NCI-H510A (cell line): ENCODE measurements around the gene ZNF616.

Experiments
- DNase-seq: peaks from one replicate; lab custom pipeline; 2025; lab: John Stamatoyannopoulos, UW

ZNF616 gene

GRCh38 chr19:52139252-52140031 lies at the start of gene ZNF616:
TSS of gene ZNF616 (minus strand) at chr19:52139938. CDS start at chr19:52130512, 9,426 bp downstream.
- DNase-seq: peak; percentile 79

GRCh38 chr19:52188822-52189734 lies 49.3 kb upstream of the ZNF616 start:
- no peak for DNase-seq

GRCh38 chr19:52187407-52187806 lies 47.7 kb upstream of the ZNF616 start:
- no peak for DNase-seq

- DNase-seq: no peak
Observed at GRCh38 chr19:52176574-52176973, 36.8 kb upstream of the ZNF616 start.

GRCh38 chr19:52172347-52172746 lies 32.6 kb upstream of the ZNF616 start:
- no peak for DNase-seq

- no peak for DNase-seq
Observed at GRCh38 chr19:52171321-52172169, 31.8 kb upstream of the ZNF616 start, which contains the start of gene ZNF836. TSS of gene ZNF836 (minus strand) at chr19:52171621. CDS start at chr19:52168072, 3,549 bp downstream.

GRCh38 chr19:52170863-52171320 lies 31.2 kb upstream of the ZNF616 start:
- DNase-seq: no peak

GRCh38 chr19:52170304-52170703 lies 30.6 kb upstream of the ZNF616 start:
- no peak for DNase-seq

- DNase-seq: no peak
Observed at GRCh38 chr19:52155596-52156359, 16.0 kb upstream of the ZNF616 start.

GRCh38 chr19:52148256-52148655 lies 8.5 kb upstream of the ZNF616 start:
- DNase-seq: no peak

GRCh38 chr19:52142001-52142595 lies 2.4 kb upstream of the ZNF616 start:
- no peak for DNase-seq

GRCh38 chr19:52141203-52141602 lies 1.5 kb upstream of the ZNF616 start:
- DNase-seq: no peak

GRCh38 chr19:52140032-52140710 lies 433 bp upstream of the ZNF616 start:
- no peak for DNase-seq

- no peak for DNase-seq
Observed at GRCh38 chr19:52138983-52139251, 821 bp downstream of the ZNF616 start.

- peak; percentile 10 for DNase-seq
Observed at GRCh38 chr19:52138278-52138982, 1.3 kb downstream of the ZNF616 start.

GRCh38 chr19:52120286-52120685 lies 19.5 kb downstream of the ZNF616 start:
- no peak for DNase-seq

GRCh38 chr19:52115526-52116053 lies 24.1 kb downstream of the ZNF616 start:
- DNase-seq: no peak

- DNase-seq: no peak
Observed at GRCh38 chr19:52114691-52115090, 25.0 kb downstream of the ZNF616 start.

- no peak for DNase-seq
Observed at GRCh38 chr19:52112624-52113023, 27.1 kb downstream of the ZNF616 start.
